OCI-LY1 (cell line): ENCODE data around the gene C1orf35.

Experiments
- CTCF ChIP-seq: fragments of 200-600 bp; sonication (generic), shearing (Covaris generic); IDR thresholded peaks from 2 replicates; pipeline ENCODE4 v1.5.1; 2017; ENCODE audit warnings: mild to moderate bottlenecking, antibody characterized with exemption, low read length, moderate library complexity, mixed read lengths
- EZH2 ChIP-seq: fragments of 200-600 bp; sonication (generic), shearing (Covaris generic); IDR thresholded peaks from 2 replicates; pipeline ENCODE4 v1.8.0; 2017; ENCODE audit warnings: borderline replicate concordance, mixed run types, mild to moderate bottlenecking, antibody characterized with exemption, low read length, moderate library complexity, mixed read lengths

GRCh38 chr1:228073061-228073856, 29.9 kb downstream of the C1orf35 start:
- no peak for TF ChIP-seq CTCF
- TF ChIP-seq EZH2 = no peak
